GM19238 (cell line): Measurements from ENCODE around the gene SLC25A21.

Source experiments
- DNase-seq: peaks from one replicate; pipeline ENCODE4 v3.0.0; 2011; ENCODE audit warnings: low spot score; ENCODE audit not compliant: insufficient read length

The SLC25A21 gene

DNA sequence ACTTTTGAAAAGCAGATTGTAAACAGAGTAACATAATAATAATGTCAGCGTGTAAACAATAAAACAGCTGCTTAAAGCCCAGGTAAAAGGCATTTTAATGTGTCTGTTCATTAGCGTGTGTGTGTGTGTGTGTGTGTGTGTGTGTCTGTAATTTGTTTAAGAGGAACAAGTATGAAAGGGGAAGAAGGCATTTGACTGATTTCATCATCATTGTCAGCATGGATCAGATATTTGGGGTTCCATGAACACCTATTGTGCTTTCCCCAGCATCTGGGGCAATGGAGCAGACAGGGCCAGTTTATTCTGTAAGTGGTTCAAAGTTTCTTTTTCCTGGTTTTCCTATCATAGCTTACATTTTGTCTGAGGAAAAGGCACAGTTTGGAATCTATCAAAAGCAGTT lies 28.9 kb downstream of the SLC25A21 start:
- DNase-seq: no peak

- no peak for DNase-seq
Observed at GRCh38 chr14:37142835-37143401, 29.5 kb downstream of the SLC25A21 start.

DNA sequence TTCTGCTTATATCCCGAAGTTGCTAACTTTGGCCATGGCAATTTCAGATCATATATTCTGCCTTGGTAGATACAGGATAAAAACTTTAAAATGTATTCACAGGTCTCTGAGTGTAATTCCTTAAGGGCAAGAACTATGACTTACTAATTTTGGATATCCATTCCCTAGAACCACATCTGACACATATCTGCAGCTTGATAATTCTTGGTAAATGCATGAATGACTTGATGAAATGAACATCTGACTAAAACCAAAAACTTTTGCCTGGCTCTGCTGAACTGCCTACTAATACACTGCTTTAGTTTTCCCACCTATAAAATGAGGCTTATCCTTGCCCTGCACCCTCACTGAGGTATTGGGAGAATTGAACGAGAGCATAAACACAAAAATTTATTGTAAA lies 32.2 kb downstream of the SLC25A21 start:
- no peak for DNase-seq

DNA sequence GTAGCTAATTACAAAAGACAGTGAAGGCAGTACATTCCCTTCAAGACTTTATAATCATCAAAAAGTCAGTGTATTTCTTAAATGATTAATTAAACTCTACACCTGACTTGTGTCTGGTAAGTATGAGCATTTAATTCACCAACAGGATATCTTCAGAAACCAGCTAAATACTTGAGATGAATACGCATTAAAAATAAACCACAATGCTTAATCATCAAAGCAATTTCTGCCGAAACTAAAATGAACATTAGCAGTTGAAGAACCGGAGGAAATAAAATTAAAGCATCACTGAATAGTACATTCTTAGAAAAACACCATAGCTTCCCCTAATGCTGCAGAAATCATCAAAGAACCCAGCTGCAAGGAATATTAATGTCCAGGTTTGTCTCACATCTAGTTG lies 32.7 kb downstream of the SLC25A21 start:
- DNase-seq: no peak

- no peak for DNase-seq
Observed at GRCh38 chr14:37138898-37139297, 33.5 kb downstream of the SLC25A21 start.

GRCh38 chr14:37133284-37133913 lies 39.0 kb downstream of the SLC25A21 start:
- DNase-seq: no peak

DNA sequence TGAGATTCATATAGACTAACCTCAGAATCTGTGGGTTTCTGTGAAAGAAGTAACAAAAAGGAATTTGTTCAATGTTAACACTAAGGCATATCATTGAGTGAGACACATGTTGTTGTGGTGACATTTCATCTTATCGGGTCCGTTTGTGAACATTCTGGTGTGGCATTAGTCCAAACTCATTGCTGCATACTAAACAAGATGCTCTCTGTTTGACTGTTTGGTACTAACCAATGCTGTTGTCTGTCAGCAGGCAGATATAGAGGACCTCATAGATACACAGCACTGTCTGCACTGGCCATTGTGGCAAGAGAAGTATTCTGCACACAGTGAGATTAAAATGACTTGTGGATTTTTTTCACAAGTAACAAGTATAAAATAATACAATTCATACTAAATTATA lies 41.2 kb downstream of the SLC25A21 start:
- no peak for DNase-seq

DNA sequence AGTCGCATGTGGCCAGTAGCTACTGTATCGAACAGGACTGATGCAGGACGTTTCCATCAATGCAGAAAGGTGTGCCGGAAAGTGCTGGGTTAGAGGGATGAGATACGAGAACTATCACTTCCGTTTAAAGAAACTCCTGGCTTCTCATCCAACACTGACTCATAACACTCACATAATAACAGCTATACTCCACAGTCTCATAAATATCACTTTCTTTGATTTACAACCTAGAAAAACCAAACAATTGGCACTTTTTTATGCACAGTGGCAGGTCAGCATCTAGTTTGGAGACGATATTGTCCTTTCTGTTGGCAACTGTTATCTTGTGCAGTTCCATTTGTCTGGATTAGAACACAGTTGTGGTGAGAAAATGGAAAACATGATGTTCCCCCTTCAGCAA lies 43.4 kb downstream of the SLC25A21 start:
- no peak for DNase-seq

- no peak for DNase-seq
Observed at GRCh38 chr14:37124614-37125013, 47.8 kb downstream of the SLC25A21 start.

DNA sequence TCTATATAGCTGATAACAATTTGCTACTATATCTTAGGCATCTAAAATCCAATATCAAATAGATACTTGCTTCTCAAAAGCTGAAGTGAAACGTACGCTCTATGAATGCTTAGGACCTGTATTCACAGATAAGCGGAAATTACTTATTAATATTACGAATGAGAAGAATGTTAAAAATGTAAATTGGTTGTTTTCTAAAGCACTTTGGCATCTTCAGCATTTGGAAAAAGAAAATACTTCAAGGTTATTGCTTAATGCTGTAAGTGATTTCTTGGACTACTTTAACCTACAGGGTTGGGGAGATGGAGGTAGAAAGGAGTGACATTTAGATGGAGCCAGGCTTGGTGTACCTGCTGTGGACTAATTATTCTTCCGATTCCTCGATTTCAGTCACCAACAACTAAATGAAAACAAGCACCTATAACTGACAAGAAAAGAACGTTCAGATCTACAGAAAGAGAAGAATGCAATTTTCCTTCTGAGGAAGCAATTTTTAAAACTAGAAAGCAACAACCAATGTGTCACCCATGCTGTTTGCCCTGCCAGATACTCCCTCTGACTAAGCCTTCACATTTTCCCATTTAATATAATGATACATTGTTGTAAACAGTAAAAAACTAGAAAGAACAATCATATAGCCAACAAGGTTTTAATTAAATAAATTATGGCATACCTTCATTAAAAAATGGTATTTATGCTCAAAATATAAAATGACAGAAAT lies 49.3 kb downstream of the SLC25A21 start:
- DNase-seq: no peak

GRCh38 chr14:37122288-37122687 lies 50.1 kb downstream of the SLC25A21 start:
- DNase-seq: no peak

- no peak for DNase-seq
Observed at GRCh38 chr14:37118673-37119366, 53.6 kb downstream of the SLC25A21 start.

- no peak for DNase-seq
Observed at GRCh38 chr14:37116933-37117849, 55.2 kb downstream of the SLC25A21 start.

DNA sequence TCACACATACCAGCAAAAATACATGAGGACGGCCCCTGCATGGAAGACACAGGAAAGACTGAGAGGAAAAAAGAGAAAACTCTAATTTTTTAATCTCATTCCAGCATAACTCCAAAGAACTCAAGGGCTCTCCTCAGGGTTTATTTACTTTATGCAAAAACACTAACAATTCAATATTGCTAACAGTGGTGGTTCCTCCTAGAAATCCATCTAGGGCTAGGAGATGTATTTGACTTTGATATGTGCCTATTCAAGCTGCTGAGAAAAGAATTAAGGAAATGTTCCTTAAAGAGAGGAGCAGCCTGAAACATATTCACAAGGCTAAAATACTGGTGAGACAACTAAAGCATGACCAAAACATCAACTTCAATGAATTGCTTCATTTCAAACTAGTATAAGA lies 57.0 kb downstream of the SLC25A21 start:
- DNase-seq: no peak

DNA sequence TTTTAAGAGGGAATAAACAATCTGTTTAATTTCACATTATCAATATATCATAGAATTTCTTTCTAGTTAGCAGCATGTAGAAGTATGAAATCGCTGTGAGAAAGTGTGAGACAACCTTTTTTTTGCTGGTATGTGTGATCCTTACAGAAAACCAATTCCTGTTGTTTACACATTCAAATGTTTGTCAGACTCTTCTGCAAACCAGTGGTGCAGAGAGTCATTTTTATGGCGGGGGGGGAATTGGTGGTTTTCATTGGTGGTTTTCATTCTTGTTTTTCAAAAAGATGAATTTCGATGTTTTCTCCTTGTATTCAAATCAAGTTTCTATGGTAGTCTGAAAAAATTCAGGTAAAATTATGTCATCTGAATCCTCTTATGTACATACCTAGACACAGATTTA lies 57.8 kb downstream of the SLC25A21 start:
- no peak for DNase-seq

- no peak for DNase-seq
Observed at GRCh38 chr14:37114002-37114401, 58.4 kb downstream of the SLC25A21 start.

DNA sequence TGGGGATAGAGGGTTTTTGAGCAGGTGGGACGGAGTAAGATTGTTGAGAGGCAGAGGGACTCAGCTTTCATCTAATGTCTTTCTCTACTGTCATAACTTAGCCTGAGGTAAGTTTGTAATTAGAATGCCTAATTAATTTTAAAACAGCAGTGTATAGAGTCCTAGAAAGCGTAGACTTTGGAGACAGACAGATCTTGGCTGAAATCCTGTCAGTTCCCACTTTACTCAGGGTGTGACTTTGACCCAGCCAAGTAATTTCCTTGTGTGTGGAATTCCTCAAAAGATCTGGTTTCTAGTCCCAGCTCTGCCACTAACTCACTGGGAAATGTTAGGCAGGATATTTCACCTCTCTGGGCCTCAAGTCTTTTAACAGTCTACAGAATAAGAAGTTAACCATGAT lies 74.3 kb downstream of the SLC25A21 start:
- DNase-seq: no peak

GRCh38 chr14:37094502-37094901 lies 77.9 kb downstream of the SLC25A21 start:
- no peak for DNase-seq

DNA sequence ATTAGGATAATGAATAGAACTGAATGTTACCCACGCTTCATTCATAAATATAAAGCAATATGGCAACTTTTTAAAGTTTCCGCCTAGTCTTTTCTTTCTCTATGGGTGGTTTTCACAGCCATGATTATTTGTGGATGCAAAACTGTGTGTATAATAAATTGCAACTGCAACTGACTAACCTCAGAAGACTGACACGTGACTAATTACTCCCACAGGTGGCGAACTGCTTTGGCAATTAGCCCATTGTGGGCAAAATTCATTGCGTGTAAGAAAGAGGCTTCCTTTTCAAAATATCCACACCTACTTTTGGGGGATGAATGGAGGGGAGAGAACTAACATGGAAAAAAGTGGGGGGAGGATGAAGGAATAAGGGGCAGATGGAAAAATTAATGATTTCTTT lies 79.0 kb downstream of the SLC25A21 start:
- no peak for DNase-seq

DNA sequence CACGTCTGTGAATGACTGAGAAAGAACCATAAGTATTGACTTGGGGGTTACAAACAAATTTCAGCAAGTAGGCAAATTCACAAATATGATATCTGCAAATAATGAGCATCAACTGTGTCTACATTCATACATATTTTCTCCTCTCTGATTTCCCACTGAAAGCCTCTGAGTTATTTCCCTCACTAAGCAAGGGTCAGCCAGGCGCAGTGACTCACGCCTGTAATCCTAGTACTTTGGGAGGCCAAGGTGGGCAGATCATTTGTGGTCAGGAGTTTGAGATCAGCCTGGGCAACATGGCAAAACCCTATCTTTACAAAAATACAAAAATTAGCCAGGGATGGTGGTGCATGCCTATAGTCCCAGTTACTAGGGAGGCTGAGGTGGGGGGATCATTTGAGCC lies 80.8 kb downstream of the SLC25A21 start:
- no peak for DNase-seq

- DNase-seq: no peak
Observed at GRCh38 chr14:37090026-37090425, 82.4 kb downstream of the SLC25A21 start.
